ENCODE measurements around the gene ETFB.

Gene ETFB

DNA sequence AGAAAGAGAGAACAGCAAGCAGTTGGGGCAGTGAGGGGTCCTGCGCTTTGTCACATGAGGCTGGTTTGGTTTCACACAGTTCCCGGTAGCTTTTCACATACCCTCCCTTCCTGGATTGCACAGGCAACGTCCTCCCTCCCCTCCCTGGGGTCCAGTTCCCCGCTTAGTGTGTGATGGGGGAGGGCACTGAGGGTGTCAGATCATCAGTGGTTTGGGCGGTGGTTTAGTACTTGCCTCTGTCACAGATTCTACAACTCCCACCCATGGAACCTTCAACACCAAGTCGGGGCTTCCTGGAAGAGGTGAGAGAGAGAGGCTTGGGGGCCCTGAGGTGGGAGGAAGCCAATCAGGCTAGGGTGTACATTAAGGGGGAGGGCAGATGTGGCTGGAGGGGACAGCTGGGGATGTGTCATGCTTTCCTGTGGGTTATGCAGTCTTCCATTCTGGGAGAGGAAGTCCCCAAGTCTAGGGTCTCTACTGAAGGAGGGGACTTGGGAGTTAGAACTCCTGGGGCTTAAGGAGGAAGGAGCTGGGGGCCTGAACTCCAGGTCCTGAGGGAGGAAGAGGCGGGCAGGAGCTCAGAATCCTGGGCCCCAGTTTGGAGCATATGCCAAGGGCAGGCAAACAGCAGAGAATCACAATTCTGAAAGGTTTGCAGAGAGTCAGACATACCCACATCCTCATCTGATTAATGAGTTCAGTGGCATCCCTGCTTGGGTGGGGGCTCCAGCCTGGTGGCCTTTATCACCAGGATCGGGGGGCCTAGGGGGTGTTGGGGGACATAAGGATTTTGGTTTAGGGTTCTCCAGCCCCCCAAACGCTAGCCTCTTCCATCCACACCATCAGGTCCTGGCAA is 6.7 kb upstream of the ETFB start, which contains the start of gene NKG7:
Gene NKG7 (minus strand): TSS at position 6 of the 856 bp plus-strand sequence. CDS start 119 bp downstream, outside the sequence.
- peak in 3 of 5 donors; percentile 15 to 80 (median 31) for DNase-seq

DNA sequence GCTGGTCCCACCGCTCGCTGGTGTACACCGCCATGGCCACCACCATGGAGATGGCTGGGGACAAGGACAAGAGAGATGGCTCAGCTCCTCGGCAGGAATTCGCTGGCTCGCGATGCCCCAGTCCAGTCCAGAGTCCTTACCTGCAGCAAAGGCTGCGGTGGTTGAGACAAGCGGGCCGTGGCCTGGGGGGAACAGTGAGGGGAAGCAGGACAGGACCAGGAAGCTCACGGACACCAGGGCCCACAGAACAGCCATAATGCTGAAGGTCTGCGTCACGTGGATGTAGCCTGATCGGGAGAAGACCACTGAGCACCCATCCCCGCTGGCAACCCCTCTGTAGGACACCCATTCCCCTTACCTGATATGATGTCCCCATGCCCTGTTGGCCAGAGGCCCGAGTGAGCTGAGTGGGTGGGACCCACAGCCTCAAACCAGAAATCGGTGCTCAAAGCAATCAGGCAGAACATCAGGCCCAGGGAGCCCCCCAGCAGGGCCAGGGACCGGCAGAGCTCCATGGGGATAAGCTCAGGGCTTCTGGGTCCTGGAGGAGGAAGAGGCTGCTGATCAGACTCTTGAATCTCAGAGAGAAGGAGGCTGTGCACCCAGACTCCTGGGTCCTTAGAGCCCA is 5.9 kb upstream of the ETFB start:
- no peak for DNase-seq

DNA sequence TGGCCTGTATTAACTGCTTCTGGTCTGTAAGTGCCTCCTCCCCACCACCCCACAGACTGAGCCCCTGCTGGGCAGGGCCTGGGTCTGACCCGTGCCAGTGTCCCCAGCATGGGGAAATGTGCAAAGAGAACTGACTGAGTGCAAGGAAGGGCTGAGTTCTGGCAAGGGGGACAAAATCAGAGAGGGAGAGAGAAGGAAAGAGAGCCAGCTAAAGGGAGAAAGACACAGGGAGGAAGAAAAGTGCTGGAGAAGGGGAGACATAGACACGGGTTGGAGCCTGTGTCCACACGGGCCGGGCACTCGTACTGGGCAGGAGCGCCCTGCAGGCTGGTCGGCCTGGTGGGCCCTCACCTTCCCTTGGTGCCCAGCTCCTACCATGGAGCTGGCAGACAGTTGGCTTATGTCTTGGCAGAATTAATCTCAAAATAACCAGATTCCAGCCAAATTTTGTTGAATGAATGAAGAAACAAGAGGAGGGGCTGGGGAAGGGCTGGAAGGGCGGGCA is 5.0 kb upstream of the ETFB start:
- DNase-seq, result no peak

DNA sequence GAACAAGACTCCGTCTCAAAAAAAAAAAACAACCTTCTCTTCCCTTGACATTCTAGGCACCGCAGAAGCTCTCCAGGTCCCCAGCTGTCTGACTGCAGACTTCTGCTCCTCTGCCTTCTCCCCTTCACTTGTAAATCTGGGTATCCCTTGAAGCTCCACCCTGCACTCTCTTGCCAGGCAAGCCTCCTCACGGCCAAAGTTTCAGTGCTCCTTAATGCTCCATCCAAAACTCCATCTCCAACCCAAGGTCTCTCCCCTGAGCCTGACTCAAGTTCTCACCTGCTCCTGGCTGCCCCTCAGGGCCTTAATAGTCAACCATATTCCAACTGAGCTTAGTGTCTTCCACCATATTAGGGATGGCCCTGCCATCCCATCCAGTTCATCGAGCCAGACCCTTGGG is 4.0 kb upstream of the ETFB start:
- DNase-seq, result no peak

DNA sequence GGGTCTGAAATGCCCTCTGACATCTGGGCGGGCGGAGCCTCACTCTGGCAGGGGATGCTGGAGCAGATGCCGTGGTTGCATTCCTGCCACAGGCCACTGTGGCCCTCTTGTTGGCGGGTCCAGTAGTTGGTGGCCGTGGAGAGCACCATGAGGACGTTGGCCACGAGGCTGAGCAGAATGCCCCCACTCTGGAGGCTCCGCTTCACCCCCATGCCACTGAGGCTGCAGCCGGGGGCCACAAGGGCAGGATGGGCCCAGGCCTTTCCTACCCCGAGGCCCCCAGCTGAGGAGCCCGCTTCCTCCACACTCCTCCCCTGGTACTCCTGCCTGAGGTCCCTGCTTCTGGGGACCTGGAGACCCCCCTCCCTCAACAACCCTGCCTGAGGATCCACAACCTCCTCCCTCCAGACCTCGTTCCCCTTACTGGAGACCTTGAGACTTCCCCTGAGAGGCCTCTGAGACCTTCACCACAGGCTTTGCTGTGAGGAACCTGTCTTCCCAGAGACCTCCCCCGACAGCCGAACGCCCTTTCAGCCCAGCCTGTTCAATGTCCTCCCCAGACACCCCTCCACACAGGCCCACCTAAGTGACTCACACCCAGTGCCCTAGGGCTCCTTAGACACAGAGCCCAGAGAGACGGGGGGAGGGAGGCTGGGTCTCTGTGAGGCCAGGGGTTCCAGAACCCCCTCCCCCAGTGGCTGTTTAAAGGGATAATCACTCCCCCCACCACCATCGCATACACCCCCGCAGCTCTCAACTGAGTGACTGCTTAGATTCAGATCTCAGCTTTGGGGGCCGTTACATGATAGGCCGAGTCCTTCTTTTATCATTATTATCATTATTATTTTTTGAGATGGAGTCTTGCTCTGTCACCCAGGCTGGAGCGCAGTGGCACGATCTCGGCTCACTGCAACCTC is 2.4 kb upstream of the ETFB start, which contains the start of gene CLDND2:
Gene CLDND2 (minus strand): TSS at position 638 of the 917 bp plus-strand sequence. CDS start 426 bp downstream, at position 212.
- no peak for DNase-seq

DNA sequence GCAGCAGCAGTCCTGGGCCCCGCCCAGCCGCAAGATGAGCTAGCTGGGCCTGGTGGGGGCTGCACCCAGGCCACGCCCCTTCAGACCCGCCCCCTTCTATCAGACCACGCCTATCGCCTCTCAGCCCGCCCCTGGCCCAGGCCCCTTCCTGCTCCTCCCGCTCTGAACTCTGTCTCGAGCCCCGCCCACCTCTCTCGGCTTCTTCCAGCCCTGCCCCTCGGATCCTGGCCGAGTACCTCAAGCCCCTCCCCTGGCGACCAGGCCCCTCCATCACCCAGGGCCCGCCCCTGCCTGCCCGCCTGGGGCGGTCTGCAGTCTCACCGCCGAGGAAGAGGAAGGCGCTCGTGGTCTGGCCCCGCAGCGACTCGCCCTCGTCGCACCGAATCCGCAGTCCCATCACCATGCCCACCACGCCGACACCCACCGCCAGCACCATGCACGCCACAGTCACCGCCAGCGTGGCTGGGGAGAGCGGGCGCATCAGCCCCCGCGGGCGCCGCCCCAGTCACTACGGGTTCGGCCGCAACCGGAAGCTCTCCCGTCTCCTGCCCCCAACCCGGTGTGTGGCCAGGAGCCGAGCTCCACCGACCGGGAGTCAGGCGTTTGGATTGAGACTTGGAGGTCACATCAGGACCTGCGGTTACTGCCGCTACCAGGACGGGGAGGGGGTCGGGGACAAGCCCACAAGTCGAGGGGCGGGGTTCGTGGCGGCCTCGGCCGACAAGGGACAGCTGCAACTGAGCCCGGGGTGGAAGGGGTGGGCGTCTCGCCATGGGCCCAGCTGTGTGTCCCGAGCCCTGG is 1.6 kb upstream of the ETFB start:
- DNase-seq, result peak; percentile 88 to 98 (median 92)

DNA sequence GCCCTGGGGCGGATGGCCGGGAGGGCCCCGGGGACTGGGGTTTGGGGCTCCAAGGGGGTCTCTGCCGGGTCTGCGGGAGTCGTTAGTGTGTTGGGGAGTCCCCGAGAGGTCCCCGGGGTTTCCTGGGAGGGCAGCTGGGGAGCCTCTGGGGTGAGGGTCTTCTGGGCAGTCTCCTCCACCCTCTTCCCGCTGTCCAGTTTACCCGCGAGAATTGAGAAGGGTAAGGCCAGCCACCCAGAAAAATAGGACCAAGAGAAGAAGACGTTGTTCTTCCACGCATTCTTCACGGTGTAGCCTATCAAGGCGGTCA is 1.0 kb upstream of the ETFB start:
- DNase-seq, result no peak

DNA sequence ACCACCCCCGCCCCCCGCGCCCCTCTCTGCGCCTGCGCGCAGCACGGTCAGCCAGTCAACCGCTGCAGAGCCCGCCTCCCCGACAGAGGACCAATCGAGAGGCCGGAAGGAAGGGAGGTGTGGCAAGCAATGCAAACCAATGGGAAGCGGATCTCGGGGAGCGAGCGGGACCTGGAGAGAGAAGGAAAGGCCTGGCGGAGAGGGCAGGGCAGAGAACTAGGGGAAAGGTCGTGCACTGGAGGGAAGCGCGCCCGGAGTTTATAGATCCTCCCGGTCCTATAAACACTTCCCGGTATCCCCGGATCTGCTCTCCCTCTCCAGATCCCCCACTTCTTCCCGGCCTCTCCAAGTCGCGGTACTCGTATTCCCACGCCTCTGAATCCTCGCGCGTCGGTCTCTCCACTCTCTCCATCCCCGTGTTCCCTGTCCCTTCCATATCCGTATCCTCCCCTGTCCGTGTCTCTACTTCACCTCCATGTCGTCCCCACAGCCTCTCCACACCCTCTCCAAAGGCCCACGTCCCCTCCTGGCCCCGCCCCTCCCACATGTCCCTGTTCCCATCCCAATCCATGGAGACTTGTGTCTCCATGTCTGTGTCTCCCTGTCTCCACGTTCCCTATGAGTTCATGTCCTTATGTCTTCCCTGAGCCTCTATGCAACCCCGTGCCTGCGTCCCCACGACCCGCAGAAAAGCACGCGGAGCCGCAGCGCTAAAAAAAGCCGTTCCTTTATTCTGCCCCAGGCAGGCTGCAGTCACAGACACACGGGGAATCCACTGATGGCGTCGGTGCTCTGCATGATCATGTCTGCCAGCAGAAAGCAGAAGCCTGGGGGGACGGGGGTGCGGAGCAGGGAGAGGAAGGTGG is 434 bp upstream of the ETFB start:
- peak; percentile 85 to 96 (median 88) for DNase-seq

DNA sequence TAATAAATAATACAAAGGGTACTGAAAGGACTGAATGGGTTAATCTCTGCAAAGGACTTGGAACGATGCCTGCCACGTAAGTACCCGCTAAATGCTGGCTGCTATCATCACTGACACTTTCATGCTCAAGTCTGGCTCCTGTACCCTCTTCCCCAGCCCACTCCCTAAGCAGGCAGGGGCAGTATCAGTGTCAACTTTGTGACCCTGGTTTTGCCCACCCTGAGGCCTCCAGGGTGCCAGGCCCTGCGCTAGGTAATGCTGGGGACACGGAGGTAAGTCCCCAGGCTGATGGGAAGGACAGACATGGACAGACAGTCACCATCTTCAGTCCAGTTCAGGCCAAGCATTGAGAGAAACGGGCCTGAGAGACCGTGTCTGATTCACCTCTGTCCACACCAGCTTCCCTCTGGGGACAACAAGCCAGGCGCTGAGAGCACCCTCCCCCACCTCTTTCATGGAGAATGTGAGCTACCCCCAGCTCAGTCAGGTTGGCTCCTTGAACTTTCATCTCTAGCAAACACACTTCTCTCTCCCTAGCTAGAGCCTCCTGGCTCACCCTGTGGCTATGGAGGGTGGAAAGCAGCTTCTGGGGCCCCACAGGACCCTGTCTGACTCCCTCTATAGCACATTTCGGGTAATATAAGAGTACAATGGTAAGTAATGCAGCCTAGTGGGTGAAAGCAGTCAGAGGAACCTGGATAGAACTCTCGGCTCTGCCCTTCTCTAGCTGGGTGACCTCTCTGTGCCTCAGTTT is 800 bp downstream of the ETFB start:
- peak in 1 of 5 donors; percentile 20 for DNase-seq

DNA sequence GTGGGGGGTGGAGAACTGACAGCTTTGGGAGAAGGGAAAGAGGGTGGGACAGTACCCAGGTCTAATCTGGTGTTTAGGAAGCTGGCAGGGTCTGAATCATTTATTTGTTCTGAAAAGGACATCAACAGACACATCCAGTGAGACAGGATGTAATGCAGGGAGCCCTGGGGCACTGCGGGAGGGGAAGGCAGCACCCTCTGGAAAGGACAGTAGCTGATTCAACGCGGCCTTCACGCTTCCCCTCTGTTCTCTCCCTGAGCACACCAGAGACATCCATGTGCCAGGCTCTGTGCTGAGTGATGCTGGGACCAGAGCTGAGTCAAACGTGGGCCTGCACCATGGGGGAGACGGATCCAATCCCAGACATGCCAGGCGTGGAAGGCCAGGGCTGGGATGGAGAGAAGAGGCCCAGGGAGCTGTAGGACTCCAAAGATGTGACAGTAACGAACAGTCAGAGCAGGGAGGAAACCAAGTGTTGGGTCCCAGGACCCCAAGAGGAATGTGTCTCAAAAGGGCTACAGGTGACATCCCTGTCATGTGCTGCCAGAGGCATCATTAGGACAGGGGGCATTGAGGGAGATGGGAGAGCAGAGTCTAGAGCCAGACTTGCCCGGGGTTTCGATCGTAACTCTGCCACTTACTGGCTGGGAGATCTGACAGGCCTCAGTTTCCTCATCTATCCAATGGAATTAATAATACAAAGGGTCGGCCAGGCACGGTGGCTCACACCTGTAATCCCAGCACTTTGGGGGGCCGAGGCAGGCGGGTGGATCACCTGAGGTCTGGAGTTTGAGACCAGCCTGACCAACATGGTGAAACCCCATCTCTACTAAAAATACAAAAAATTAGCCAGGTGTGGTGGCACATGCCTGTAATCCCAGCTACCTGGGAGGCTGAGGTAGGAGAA is 1.7 kb downstream of the ETFB start:
- DNase-seq, result no peak

DNA sequence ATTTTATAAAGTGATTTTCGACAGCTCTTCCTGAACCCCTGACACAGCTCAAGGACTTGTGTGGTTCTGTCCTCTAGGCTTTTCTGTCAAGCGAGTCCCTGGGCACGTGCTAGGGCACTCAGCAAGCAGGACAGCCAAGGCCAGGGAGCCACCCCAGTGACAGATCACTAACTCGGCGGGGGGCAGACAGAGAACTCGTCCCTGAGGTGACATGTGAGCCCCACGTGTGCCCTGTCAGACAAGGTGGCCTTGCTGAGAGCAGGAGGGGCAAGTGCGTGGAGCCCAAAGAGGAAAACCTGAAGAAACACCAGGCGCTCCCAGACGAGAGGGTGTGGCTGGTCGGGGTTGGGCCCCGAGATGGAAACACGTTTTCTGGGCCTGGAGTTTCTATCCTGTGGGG is 4.9 kb downstream of the ETFB start:
- DNase-seq, result no peak

DNA sequence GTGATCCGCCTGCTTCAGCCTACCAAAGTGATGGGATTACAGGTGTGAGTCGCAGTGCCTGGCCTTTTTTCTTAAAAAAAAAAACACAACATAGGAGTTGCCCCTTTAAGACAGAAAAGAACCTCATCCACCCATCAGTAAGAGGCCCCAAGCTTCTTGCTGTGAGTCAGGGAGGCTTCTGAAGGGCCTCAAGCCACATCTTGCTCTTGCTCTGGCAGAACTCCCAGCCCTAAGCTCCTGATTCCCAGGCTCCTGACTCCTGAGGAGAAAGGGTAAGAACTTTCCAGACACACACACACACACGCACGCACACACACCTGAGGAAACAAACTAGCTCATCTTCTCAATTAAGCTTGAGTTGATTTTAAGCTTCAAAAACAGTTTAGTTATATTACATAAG is 6.9 kb downstream of the ETFB start:
- DNase-seq, result no peak

DNA sequence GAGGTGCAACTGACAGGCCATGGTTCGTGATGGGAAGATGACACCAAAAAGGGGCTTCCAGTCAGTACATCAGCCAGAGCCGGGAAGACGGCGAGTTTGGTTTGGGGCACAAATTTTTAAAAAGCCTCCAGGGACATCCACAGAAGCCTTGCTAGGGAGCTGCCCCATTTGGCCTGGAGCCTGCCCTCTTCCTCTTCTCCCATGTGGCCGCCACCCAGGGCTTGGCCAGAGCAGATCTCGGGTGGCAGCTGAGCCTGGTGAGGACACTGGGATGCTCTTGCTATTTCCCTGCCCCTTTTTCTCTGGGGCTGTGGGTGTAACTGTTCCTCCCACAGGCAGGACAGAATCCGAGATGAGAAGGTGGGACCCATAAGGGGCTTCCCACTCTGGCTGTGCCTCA is 8.2 kb downstream of the ETFB start:
- DNase-seq, result no peak

DNA sequence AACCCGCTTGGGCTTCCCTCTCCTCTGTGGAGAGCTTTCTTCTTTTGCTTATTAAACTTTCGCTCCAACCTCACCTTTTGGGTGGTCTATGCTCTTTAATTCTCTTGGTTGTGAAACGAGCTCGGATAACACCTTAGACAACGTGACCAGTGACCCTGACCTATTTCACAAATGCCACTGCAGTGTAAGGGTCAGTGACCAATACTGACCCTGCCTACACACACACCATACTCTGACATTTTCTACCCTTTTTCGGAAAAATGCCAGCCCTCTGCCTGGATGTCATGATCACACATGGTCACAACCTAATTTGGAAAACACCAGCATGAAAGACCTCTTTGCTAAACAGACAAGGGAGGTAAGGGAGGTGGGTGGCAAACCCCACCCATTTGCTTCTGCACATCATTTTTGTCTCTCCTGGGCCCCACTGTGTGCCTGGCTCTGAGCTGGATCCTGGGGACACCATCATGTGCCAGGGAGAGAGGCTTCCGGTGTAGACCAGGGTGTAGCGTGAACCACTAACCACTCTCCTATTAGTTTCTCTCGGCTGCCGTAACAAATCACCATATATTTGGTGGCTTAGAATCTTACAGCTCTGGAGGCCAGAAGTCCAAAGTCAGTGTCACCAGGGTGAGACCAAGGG is 9.9 kb downstream of the ETFB start:
- DNase-seq, result no peak

DNA sequence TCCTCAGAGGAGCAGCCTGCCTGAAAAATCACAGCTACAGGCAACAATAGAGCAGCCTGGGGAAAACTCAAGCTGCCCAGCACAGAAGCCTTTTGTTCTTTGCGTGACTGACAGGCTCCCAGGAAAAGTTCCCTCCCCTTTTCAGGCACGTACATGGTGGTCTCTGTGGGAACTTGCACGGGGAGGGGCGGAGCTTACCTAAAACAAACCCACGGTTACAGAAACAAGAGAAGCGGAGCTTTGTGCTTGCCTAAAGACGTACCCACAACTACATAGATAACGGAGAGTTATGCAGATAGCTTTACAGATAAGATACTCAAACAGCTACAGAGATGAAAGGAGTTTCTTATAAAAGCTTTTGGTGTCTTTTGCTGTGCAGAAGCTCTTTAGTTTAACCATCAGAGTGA is 11.4 kb downstream of the ETFB start:
- DNase-seq, result peak in 1 of 5 donors; percentile 44

DNA sequence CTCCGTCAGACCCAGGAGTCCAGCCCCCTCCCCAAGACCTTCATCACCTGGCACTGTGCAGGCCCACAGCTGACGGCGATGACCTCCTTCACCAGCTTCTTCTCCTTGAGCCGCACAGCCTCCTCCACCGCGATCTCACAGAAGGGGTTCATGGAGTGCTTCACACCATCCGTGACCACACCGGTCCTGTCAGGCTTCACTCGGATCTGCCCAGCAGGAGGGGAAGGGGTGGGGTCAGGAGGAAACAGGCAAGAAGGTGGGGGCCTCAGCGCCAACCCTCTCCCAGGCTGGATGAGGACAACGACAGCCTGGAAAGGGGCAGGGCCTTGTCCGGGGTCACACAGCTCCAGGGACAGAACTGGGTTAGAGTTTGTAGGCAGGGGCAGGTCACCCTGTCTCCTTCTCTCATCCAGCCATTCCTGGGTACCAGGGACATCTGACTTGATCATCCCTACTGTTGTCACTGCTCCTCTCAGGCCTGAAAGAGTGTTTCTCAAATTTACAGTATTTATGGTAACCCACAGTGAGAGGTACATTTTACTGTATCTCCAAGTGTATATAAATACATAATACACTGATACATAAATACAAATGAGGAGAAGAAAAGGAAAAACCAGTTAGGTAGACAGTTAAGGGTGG is 12.0 kb downstream of the ETFB start:
- DNase-seq, result no peak

DNA sequence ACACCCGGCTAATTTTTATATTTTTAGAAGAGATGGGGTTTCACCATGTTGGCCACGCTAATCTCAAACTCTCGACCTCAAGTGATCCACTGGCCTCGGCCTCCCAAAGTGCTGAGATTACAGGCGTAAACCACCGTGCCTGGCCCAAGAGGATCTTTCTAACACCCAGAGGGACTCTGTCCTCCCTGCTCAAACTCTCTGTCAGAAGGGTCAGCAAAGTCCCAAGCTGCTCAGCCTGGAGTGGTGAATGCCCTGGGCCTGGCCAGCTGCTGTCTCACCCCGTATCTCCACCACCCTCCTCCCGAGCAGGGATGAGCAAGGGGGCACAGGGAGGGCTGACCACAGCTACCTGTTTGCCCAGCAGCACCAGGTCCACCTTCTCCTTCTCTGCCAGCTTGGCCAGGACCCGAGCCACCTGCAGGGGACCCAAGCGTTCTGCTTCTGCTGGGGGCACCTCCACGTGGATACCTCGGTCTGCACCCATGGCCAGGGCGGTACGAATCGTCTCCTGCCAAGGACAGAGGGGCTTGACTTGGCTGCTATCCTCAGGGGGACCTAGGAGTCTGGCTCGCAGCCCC is 13.3 kb downstream of the ETFB start:
- no peak for DNase-seq
